PC-3 (cell line): ENCODE measurements around the gene SH3BGRL3. TPM values are rescaled to one million over a fixed set of nuclear protein-coding genes. Genes with fewer than 3 reads are reported as not detected.

Experiments used
- ATAC-seq: fragments of 200-7000 bp; cut with Tn5 transposase; 2 replicates; pipeline ENCODE4 v1.9.1; 2020; ENCODE audit warnings: mild to moderate bottlenecking, moderate library complexity
- BruUV-seq: library from RNA; stranded (reverse); fragments of 400-500 nt; replicated peaks from 2 replicates; lab custom pipeline; 2021; lab: Mats Ljungman, UMichigan
- CTCF ChIA-PET: fragments of 300-600 bp; sonication (Branson Sonifier 250); formaldehyde crosslinking; loops from one replicate; lab custom pipeline; 2022; ENCODE audit warnings: antibody characterized with exemption; lab: Charles Lee
- POLR2A ChIA-PET: fragments of 300-600 bp; sonication (Branson Sonifier 250); formaldehyde crosslinking; loops from one replicate; lab custom pipeline; 2022; ENCODE audit warnings: antibody characterized with exemption; ENCODE audit not compliant: unreplicated experiment; lab: Charles Lee
- DNase-seq: peaks from one replicate; pipeline ENCODE4 v3.0.0-alpha.2; 2015
- H2AFZ ChIP-seq: fragments of 300-600 bp; sonication (generic); 2 replicates; pipeline ENCODE4 v1.6.0; 2016; ENCODE audit warnings: antibody characterized with exemption, low read length
- H3F3A ChIP-seq: fragments of 300-600 bp; sonication (generic); one replicate; pipeline ENCODE4 v1.6.0; 2017; ENCODE audit warnings: antibody characterized with exemption, low read length, control low read depth, mild to moderate bottlenecking; ENCODE audit not compliant: unreplicated experiment
- H3K27ac ChIP-seq: fragments of 300-600 bp; sonication (generic); 2 replicates; pipeline ENCODE4 v1.5.1; 2016; ENCODE audit warnings: mild to moderate bottlenecking, low read length
- H3K27me3 ChIP-seq: fragments of 300-600 bp; sonication (generic); 2 replicates; pipeline ENCODE4 v1.6.1; 2016; ENCODE audit warnings: low read length, mixed read lengths
- H3K36me3 ChIP-seq: fragments of 300-600 bp; sonication (generic); 2 replicates; pipeline ENCODE4 v1.6.1; 2016; ENCODE audit warnings: low read depth, mixed run types, low read length, mixed read lengths
- H3K4me1 ChIP-seq: fragments of 300-600 bp; sonication (generic); 2 replicates; pipeline ENCODE4 v1.5.1; 2016; ENCODE audit warnings: low read length; ENCODE audit not compliant: insufficient read depth
- H3K4me2 ChIP-seq: fragments of 300-600 bp; sonication (generic); 2 replicates; pipeline ENCODE4 v1.6.0; 2016; ENCODE audit warnings: low read length
- H3K4me3 ChIP-seq: fragments of 300-600 bp; sonication (generic); 2 replicates; pipeline ENCODE4 v1.5.1; 2016; ENCODE audit warnings: mild to moderate bottlenecking, low read length, mixed read lengths
- H3K79me2 ChIP-seq: fragments of 300-600 bp; sonication (generic); 2 replicates; pipeline ENCODE4 v1.6.1; 2017; ENCODE audit warnings: low read length, mixed read lengths
- H3K9ac ChIP-seq: fragments of 300-600 bp; sonication (generic); 2 replicates; pipeline ENCODE4 v1.6.0; 2016; ENCODE audit warnings: mild to moderate bottlenecking, low read length
- H3K9me2 ChIP-seq: fragments of 300-600 bp; sonication (generic); replicated peaks from 2 replicates; pipeline ENCODE4 v1.6.1; 2016; ENCODE audit warnings: mixed run types, low read length, mixed read lengths
- H3K9me3 ChIP-seq: fragments of 300-600 bp; sonication (generic); 2 replicates; pipeline ENCODE4 v1.6.1; 2016; ENCODE audit warnings: low read length, mixed read lengths
- H4K20me1 ChIP-seq: fragments of 300-600 bp; sonication (generic); 2 replicates; pipeline ENCODE4 v1.6.1; 2016; ENCODE audit warnings: low read length, mixed read lengths
- EZH2 ChIP-seq: fragments of 300-600 bp; sonication (generic); IDR thresholded peaks from one replicate; pipeline ENCODE4 v1.6.1; 2017; ENCODE audit warnings: antibody characterized with exemption, mild to moderate bottlenecking, low read length; ENCODE audit not compliant: unreplicated experiment
- EZH2phosphoT487 ChIP-seq: fragments of 300-600 bp; sonication (generic); IDR thresholded peaks from 2 replicates; pipeline ENCODE4 v1.6.1; 2018; ENCODE audit warnings: mild to moderate bottlenecking, antibody characterized with exemption, low read length, borderline replicate concordance
- intact Hi-C: fragments of 100-400 bp; cut with micrococcal nuclease; formaldehyde crosslinking; loops from 2 replicates; pipeline ENCODE4 v1.9.0; 2023
- total RNA-seq: library from RNA; depleted of rRNA; stranded (reverse); fragments of >200 nt; gene quantifications from 2 replicates; pipeline ENCODE4 v1.2.3, GENCODE V29; 2014
- TF ChIP-seq, protein P1 (sequence below): fragments of 300-600 bp; sonication (generic); conservative IDR thresholded peaks from 2 replicates; pipeline ENCODE4 v1.5.1; 2017; ENCODE audit warnings: antibody characterized with exemption, low read depth, mild to moderate bottlenecking, low read length

Gene SH3BGRL3
- total RNA-seq, 1 experiment from 2014 or later: 181 TPM

DNA sequence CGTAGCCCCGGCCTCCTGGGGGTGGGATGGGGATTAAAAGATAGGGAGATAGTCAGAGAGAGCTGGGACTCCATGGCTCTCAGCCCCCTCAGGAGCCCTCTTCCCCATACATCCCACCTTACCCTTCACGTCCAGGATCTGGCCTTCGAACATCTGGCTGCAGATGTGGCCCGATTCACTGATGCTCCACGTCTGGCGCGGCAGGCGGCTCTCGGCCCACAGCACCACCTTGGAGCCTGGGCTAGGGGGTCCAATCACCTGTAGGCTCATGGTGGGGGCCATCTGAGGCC is 42.1 kb downstream of the SH3BGRL3 start:
- ATAC-seq (no peak), DNase-seq (no peak)
- Histone ChIP-seq H3K9me2 (no peaks in the 10 kb centered on the region), H3K79me2 (no peaks in the 10 kb centered on the region), H2AFZ (no peak overlapping the region), H3K9me3 (no peaks in the 10 kb centered on the region), H3K4me3 (no peak overlapping the region), H3K36me3 (no peaks in the 10 kb centered on the region), H3K27me3 (no peaks in the 10 kb centered on the region), H3K27ac (no peak overlapping the region), H3F3A (no peaks in the 10 kb centered on the region), H3K9ac (no peak overlapping the region), H3K4me2 (no peak overlapping the region), H3K4me1 (no peaks in the 10 kb centered on the region), H4K20me1 (no peaks in the 10 kb centered on the region)
- intact Hi-C loops: loop anchor here (5.0 kb wide), 1 partner anchor 90 kb away; the partner anchor contains the start of gene CEP85
- ChIA-PET POLR2A (no interaction called here), CTCF (interaction anchor here (0.6 to 1.0 kb wide), 6 partner anchors 33 to 65 kb away, joined by 3 to 6 read pairs (median 4); partner anchors contain the start of gene SH3BGRL3)
- TF ChIP-seq, protein P1, sequence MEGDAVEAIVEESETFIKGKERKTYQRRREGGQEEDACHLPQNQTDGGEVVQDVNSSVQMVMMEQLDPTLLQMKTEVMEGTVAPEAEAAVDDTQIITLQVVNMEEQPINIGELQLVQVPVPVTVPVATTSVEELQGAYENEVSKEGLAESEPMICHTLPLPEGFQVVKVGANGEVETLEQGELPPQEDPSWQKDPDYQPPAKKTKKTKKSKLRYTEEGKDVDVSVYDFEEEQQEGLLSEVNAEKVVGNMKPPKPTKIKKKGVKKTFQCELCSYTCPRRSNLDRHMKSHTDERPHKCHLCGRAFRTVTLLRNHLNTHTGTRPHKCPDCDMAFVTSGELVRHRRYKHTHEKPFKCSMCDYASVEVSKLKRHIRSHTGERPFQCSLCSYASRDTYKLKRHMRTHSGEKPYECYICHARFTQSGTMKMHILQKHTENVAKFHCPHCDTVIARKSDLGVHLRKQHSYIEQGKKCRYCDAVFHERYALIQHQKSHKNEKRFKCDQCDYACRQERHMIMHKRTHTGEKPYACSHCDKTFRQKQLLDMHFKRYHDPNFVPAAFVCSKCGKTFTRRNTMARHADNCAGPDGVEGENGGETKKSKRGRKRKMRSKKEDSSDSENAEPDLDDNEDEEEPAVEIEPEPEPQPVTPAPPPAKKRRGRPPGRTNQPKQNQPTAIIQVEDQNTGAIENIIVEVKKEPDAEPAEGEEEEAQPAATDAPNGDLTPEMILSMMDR: no peak
- TF ChIP-seq EZH2 (no peak), EZH2phosphoT487 (no peak)
- no TSS peak for BruUV-seq

DNA sequence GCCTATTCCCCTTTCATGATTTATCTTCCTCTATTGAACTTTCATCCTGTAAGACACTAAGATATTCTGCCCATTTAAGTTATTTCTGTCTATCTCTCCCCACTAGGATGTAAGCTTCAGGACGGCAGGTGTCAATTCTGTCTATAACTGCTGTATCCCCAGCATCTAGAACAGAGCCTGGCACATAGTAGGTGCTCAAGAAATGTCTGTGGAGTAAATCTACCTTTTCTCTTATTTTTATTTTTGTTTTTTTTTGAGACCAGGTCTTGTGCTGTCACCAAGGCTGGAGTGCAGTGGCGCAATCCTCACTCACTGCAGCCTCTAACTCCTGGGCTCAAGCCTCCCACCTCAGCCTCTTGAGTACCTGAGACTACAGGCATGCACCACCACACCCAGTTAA is 43.5 kb downstream of the SH3BGRL3 start:
- Histone ChIP-seq H3K27me3 (no peaks in the 10 kb centered on the region), H3K4me1 (no peaks in the 10 kb centered on the region), H3F3A (no peaks in the 10 kb centered on the region), H3K4me3 (no peak overlapping the region), H3K79me2 (no peaks in the 10 kb centered on the region), H2AFZ (no peak overlapping the region), H3K27ac (no peak overlapping the region), H3K4me2 (no peak overlapping the region), H3K9me2 (no peaks in the 10 kb centered on the region), H3K9ac (no peak overlapping the region), H4K20me1 (no peaks in the 10 kb centered on the region), H3K9me3 (no peaks in the 10 kb centered on the region), H3K36me3 (no peaks in the 10 kb centered on the region)
- DNase-seq: no peak
- TF ChIP-seq EZH2phosphoT487: no peak
- TF ChIP-seq, protein P1: no peak
- no peak for TF ChIP-seq EZH2
- ChIA-PET POLR2A (no interaction called here), CTCF (interaction anchor here (0.6 kb wide), 1 partner anchor 89 kb away, joined by 3 read pairs; the partner anchor contains the start of gene CEP85)
- intact Hi-C loops: loop anchor here (5.0 kb wide), 1 partner anchor 91 kb away; the partner anchor contains the start of gene CEP85
- no peak for ATAC-seq
- BruUV-seq: no TSS peak

DNA sequence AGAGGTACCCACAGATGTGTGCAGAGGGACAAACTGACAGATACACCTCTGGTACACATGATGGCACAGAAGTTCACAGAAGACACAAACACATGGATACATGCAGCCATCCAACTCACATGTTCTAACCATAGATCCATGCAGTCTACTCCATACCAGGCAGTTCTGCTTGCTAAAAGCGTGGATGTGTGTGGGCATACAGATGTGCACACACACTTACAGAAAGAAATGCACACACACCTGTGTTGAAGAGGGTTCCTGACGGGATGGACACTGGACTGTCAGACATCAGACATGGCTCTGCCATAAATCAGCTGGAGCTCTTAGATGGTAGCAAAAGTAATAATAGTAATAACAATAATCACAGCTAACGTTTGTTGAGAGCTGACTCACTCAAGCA is 44.7 kb downstream of the SH3BGRL3 start:
- ChIA-PET POLR2A (no interaction called here), CTCF (no interaction called here)
- no peak for ATAC-seq
- DNase-seq: no peak
- no peak overlapping the region for H3K27ac ChIP-seq
- no peaks in the 10 kb centered on the region for H3K27me3 ChIP-seq
- no TSS peak for BruUV-seq
- intact Hi-C loops: loop anchor here (5.0 kb wide), 1 partner anchor 92 kb away; the partner anchor contains the start of gene CEP85
- no peaks in the 10 kb centered on the region for H3K36me3 ChIP-seq
- H3K4me2 ChIP-seq: no peak overlapping the region
- no peak overlapping the region for H2AFZ ChIP-seq
- no peak overlapping the region for H3K9ac ChIP-seq
- no peaks in the 10 kb centered on the region for H4K20me1 ChIP-seq
- no peaks in the 10 kb centered on the region for H3F3A ChIP-seq
- no peaks in the 10 kb centered on the region for H3K4me1 ChIP-seq
- no peaks in the 10 kb centered on the region for H3K79me2 ChIP-seq
- no peaks in the 10 kb centered on the region for H3K9me3 ChIP-seq
- TF ChIP-seq EZH2phosphoT487: no peak
- TF ChIP-seq, protein P1: no peak
- TF ChIP-seq EZH2: no peak
- H3K4me3 ChIP-seq: no peak overlapping the region
- H3K9me2 ChIP-seq: no peaks in the 10 kb centered on the region
